GM06990 (cell line): Measurements from ENCODE around the gene AATF.

Experiments
- DNase-seq: peaks from one replicate; pipeline ENCODE4 v3.0.0-alpha.2; 2011; ENCODE audit not compliant: insufficient read length; ENCODE audit errors: extremely low read depth
- H3K27me3 ChIP-seq: replicated peaks from 2 replicates; pipeline ENCODE4 v1.6.0; 2011; ENCODE audit warnings: low read length; ENCODE audit not compliant: control insufficient read depth, insufficient read depth
- H3K36me3 ChIP-seq: 2 replicates; pipeline ENCODE4 v1.5.1; 2011; ENCODE audit warnings: low read length; ENCODE audit not compliant: control insufficient read depth, insufficient read depth
- H3K4me3 ChIP-seq: replicated peaks from 2 replicates; pipeline ENCODE4 v1.5.1; 2011; ENCODE audit warnings: low read depth, mild to moderate bottlenecking, control low read depth, low read length
- TF ChIP-seq, protein P1 (sequence below): IDR thresholded peaks from 2 replicates; pipeline ENCODE4 v1.5.1; 2011; ENCODE audit warnings: low read length, control low read depth, mild to moderate bottlenecking, inconsistent platforms; ENCODE audit not compliant: insufficient read depth, poor library complexity, severe bottlenecking

Gene AATF

DNA sequence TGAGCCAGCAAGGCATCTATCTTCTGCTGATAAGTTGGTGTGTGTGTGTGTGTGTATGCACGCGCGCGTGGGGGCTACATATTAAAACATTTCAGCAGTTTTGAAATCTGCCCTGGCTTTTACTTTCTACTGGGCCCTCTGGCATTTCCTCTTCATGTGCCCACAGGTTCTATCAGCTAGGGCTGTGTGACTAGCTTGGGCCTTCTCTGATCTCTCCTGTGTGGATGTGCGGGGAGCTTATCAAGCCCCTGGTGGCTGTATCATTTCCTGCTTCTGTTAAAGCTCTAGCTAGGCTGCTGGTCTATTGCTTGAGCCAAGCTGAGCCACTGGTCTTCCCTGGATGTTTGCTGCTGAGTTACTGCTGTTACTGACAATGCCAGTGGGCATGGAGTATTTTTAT lies 132.5 kb downstream of the AATF start:
- H3K36me3 ChIP-seq: peaks cover 6% of the 10 kb centered on the region
- DNase-seq: no peak
- H3K27me3 ChIP-seq: no peaks in the 10 kb centered on the region
- H3K4me3 ChIP-seq: no peak overlapping the region
- TF ChIP-seq, protein P1, sequence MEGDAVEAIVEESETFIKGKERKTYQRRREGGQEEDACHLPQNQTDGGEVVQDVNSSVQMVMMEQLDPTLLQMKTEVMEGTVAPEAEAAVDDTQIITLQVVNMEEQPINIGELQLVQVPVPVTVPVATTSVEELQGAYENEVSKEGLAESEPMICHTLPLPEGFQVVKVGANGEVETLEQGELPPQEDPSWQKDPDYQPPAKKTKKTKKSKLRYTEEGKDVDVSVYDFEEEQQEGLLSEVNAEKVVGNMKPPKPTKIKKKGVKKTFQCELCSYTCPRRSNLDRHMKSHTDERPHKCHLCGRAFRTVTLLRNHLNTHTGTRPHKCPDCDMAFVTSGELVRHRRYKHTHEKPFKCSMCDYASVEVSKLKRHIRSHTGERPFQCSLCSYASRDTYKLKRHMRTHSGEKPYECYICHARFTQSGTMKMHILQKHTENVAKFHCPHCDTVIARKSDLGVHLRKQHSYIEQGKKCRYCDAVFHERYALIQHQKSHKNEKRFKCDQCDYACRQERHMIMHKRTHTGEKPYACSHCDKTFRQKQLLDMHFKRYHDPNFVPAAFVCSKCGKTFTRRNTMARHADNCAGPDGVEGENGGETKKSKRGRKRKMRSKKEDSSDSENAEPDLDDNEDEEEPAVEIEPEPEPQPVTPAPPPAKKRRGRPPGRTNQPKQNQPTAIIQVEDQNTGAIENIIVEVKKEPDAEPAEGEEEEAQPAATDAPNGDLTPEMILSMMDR: no peak

DNA sequence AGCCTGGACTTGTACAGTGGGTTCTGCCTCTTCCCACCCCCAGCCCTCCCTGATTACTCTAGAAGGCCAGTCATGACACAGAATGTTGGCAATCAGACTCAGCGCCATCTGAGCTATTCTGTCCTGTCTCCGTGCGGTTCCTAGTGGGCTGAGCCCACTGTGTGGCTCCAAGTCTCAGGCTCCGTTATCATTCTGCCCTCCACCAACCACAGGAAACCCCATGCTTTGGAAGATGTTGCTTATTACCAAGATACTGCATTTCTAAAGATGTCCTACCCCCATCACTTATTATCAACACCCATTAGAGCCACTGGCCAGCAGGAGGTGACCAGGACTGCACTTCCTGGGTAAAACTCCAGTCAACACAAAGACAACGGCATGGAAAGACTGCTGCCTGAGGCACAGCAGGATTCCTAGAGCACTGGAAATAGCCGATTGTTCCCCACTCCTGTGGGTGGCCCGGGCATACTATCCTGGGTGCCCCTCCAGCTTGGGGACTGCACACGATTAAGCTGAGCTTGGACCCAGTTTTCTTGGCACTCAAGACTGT lies 133.6 kb downstream of the AATF start:
- no peaks in the 10 kb centered on the region for H3K27me3 ChIP-seq
- TF ChIP-seq, protein P1: no peak
- H3K36me3 ChIP-seq: peaks cover 9% of the 10 kb centered on the region
- no peak for DNase-seq
- no peak overlapping the region for H3K4me3 ChIP-seq

GRCh38 chr17:37082985-37083384 lies 134.2 kb downstream of the AATF start:
- TF ChIP-seq, protein P1: no peak
- DNase-seq: no peak
- Histone ChIP-seq H3K36me3 (peaks cover 9% of the 10 kb centered on the region), H3K27me3 (no peaks in the 10 kb centered on the region), H3K4me3 (no peak overlapping the region)

DNA sequence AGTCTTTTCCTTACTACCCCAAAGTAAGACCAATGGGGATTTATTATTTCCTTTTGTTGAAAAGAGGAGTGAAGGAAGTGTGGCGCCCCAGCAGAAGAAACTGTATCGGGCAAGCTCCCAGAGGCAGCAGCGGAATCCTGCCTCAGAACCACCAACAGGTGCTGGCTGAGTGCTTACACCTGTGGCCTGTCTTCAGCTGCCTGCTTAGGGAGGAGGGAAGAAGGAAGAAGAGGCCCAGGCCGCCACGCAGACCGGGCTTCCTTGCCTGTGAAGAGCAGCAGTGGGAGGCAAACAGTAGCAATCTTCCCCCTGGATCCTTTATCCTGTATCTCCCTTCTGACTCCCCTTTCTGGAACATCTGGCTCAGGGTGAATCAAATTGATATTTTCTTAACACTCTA lies 134.7 kb downstream of the AATF start:
- Histone ChIP-seq H3K36me3 (peaks cover 9% of the 10 kb centered on the region), H3K4me3 (no peak overlapping the region), H3K27me3 (no peaks in the 10 kb centered on the region)
- DNase-seq: no peak
- TF ChIP-seq, protein P1: no peak

- Histone ChIP-seq H3K36me3 (peaks cover 12% of the 10 kb centered on the region), H3K4me3 (no peak overlapping the region), H3K27me3 (no peaks in the 10 kb centered on the region)
- DNase-seq: no peak
- TF ChIP-seq, protein P1: no peak
These were observed 135.6 kb downstream of the AATF start for GRCh38 chr17:37084372-37084771.

- Histone ChIP-seq H3K36me3 (peaks cover 12% of the 10 kb centered on the region), H3K4me3 (no peak overlapping the region), H3K27me3 (no peaks in the 10 kb centered on the region)
- TF ChIP-seq, protein P1: no peak
- no peak for DNase-seq
These were observed 137.6 kb downstream of the AATF start for GRCh38 chr17:37086334-37086733.
